GM12878 (cell line): Measurements from ENCODE around the gene PC. TPM values are rescaled to one million over a fixed set of nuclear protein-coding genes. Genes with fewer than 3 reads are reported as not detected.

Experiments used
- ATAC-seq: fragments of 200-7000 bp; cut with Tn5 transposase; 3 replicates; pipeline ENCODE4 v1.9.1; 2020; ENCODE audit warnings: mild to moderate bottlenecking, moderate library complexity
- BruUV-seq: library from RNA; stranded (reverse); fragments of 400-500 nt; replicated peaks from 2 replicates; lab custom pipeline; 2021; lab: Mats Ljungman, UMichigan
- CTCF ChIA-PET: fragments of 300-600 bp; sonication (Branson Sonifier 250); formaldehyde crosslinking; extraction: SDS; loops from one replicate; lab custom pipeline; 2021; ENCODE audit warnings: inconsistent platforms; lab: Yijun Ruan, JAX
- POLR2A ChIA-PET: fragments of 350-600 bp; formaldehyde crosslinking; extraction: SDS; loops from one replicate; lab custom pipeline; 2021; ENCODE audit warnings: inconsistent platforms; lab: Charles Lee
- RAD21 ChIA-PET: fragments of 300-600 bp; sonication (Branson Sonifier 250); formaldehyde crosslinking; loops from one replicate; lab custom pipeline; 2023; ENCODE audit warnings: antibody characterized with exemption; ENCODE audit not compliant: unreplicated experiment; lab: Charles Lee
- SMC1A ChIA-PET: fragments of 300-600 bp; sonication (Branson Sonifier 250); formaldehyde crosslinking; loops from one replicate; lab custom pipeline; 2023; ENCODE audit not compliant: unreplicated experiment, uncharacterized antibody; lab: Charles Lee
- DNase-seq: peaks from one replicate; pipeline ENCODE4 v3.0.0-alpha.2; 2011; ENCODE audit warnings: low read depth, low spot score
- FAIRE-seq: peaks from 3 replicates; lab custom pipeline; 2011; peaks lifted over from hg19 to GRCh38; lab: Jason Lieb, UNC
- H2AFZ ChIP-seq: 2 replicates; pipeline ENCODE4 v1.6.0; 2011; ENCODE audit warnings: low read depth, low read length, control low read depth; ENCODE audit not compliant: control insufficient read depth
- H3K27ac ChIP-seq: 2 replicates; pipeline ENCODE4 v1.5.1; 2011; ENCODE audit warnings: control low read depth; ENCODE audit not compliant: control insufficient read depth, insufficient read depth
- H3K27me3 ChIP-seq, 2 experiments: replicated peaks in 1 of 2; 2 replicates each; pipeline versions ENCODE4 v1.6.0 to v1.6.1; 2011; ENCODE audit warnings: low read length in 1 of 2; ENCODE audit not compliant: control insufficient read depth in 2 of 2, insufficient read depth in 2 of 2
- H3K36me3 ChIP-seq, 2 experiments: 2 replicates each; pipeline ENCODE4 v1.5.1; 2011; ENCODE audit warnings: low read length in 1 of 2; ENCODE audit not compliant: control insufficient read depth in 2 of 2, insufficient read depth in 2 of 2
- H3K4me1 ChIP-seq: 2 replicates; pipeline ENCODE4 v1.6.1; 2011; ENCODE audit warnings: mild to moderate bottlenecking, low read length, moderate library complexity, mixed read lengths; ENCODE audit not compliant: control insufficient read depth, insufficient read depth
- H3K4me2 ChIP-seq: 2 replicates; pipeline ENCODE4 v1.6.0; 2011; ENCODE audit warnings: control low read depth; ENCODE audit not compliant: control insufficient read depth, insufficient read depth
- H3K4me3 ChIP-seq: fragments of 200-600 bp; sonication (generic); 2 replicates; pipeline ENCODE4 v1.5.1; 2016
- H3K79me2 ChIP-seq: 2 replicates; pipeline ENCODE4 v1.6.0; 2011; ENCODE audit warnings: low read length; ENCODE audit not compliant: control insufficient read depth, insufficient read depth
- H3K9ac ChIP-seq: 2 replicates; pipeline ENCODE4 v1.8.0; 2011; ENCODE audit warnings: low read length, control low read depth, mixed read lengths; ENCODE audit not compliant: control insufficient read depth, insufficient read depth
- H3K9me3 ChIP-seq: replicated peaks from 3 replicates; pipeline ENCODE4 v1.5.1; 2011; ENCODE audit warnings: mild to moderate bottlenecking, low read length; ENCODE audit not compliant: control insufficient read depth, insufficient read depth
- H4K20me1 ChIP-seq: 2 replicates; pipeline ENCODE4 v1.6.0; 2011; ENCODE audit not compliant: control insufficient read depth, insufficient read depth
- ATF2 ChIP-seq: IDR thresholded peaks from 2 replicates; pipeline ENCODE4 v1.6.1; 2012; ENCODE audit warnings: low read length, inconsistent platforms
- CHD1 ChIP-seq: IDR thresholded peaks from 2 replicates; pipeline ENCODE4 v1.6.1; 2012; ENCODE audit warnings: low read depth, low read length, improper control_type of control experiment
- EGR1 ChIP-seq, 2 experiments: IDR thresholded peaks; 1 replicate in 1 of 2; 2 replicates in 1 of 2; pipeline ENCODE4 v1.6.1; 2011 to 2012; ENCODE audit warnings: low read depth in 2 of 2, low read length in 2 of 2, borderline replicate concordance in 1 of 2, mild to moderate bottlenecking in 1 of 2, moderate library complexity in 1 of 2
- IKZF1 ChIP-seq: fragments of 450-650 bp; conservative IDR thresholded peaks from 2 replicates; pipeline ENCODE4 v1.6.1; 2017; ENCODE audit warnings: antibody characterized with exemption, mild to moderate bottlenecking
- MEF2A ChIP-seq: IDR thresholded peaks from 2 replicates; pipeline ENCODE4 v1.6.1; 2011; ENCODE audit warnings: low read depth, mild to moderate bottlenecking, low read length, moderate library complexity; ENCODE audit not compliant: insufficient read depth
- POLR2A ChIP-seq: IDR thresholded peaks from 2 replicates; pipeline ENCODE4 v1.6.1; 2011; ENCODE audit warnings: low read depth, mild to moderate bottlenecking, low read length
- WGBS: methylation state at CpG from one replicate; pipeline ENCODE4 v1.1.6; 2016; ENCODE audit warnings: low lambda C conversion rate; ENCODE audit not compliant: insufficient replicate concordance, insufficient coverage; ENCODE audit errors: missing lambda C conversion rate; 5-methylcytosine and 5-hydroxymethylcytosine counted together
- in situ Hi-C: fragments of 300-500 bp; cut with MboI; formaldehyde crosslinking; loops from 9 replicates; pipeline ENCODE4 v1.14.3; 2018; ENCODE audit warnings: mixed read lengths
- intact Hi-C: fragments of 100-400 bp; cut with micrococcal nuclease; formaldehyde crosslinking; loops from one replicate; pipeline ENCODE4 v1.14.2; 2022; ENCODE audit not compliant: unreplicated experiment
- polyA plus RNA-seq, 11 experiments: library from polyadenylated mRNA; depleted of rRNA in 4 of 11; unstranded in 6 of 11; stranded (reverse) in 5 of 11; fragments of >200 nt; fragmentation: Nextera tagmentation in 4 of 11; fragmentation: Illumina TruSeq in 1 of 11; extraction: Ambion mirVana in 4 of 11; extraction: Trizol in 1 of 11; gene quantifications; 1 replicate in 1 of 11; 2 replicates in 10 of 11; pipeline versions ENCODE4 v1.2.1 to v1.2.3, GENCODE V29; 2011 to 2016; ENCODE audit warnings: inconsistent platforms in 2 of 11, missing spikeins in 2 of 11, low read depth in 1 of 11
- total RNA-seq, 4 experiments: library from RNA; depleted of rRNA in 3 of 4; stranded (reverse); fragments of >200 nt in 3 of 4; fragmentation: Illumina TruSeq in 1 of 4; extraction: Trizol in 1 of 4; gene quantifications; 2 replicates each; pipeline versions ENCODE4 v1.2.1 to v1.2.3, GENCODE V29; 2013 to 2021

The PC gene
- total and polyA plus RNA-seq, 10 of the 15 experiments (the other 5 are each of a cell fraction or from before 2014, with no cell fraction given) = 0.22 to 10.3 (median 4.5) TPM

GRCh38 chr11:66857927-66858185 is 100.3 kb downstream of the PC start:
- Histone ChIP-seq H3K4me3 (peak overlapping the region; percentile 61; the same call in 1 of the 2 replicates), H3K27ac (no peak overlapping the region), H3K36me3 (no peaks in the 10 kb centered on the region), H3K79me2 (peaks cover 8% of the 10 kb centered on the region), H3K27me3 (no peaks in the 10 kb centered on the region), H3K4me1 (peaks cover 6% of the 10 kb centered on the region)
- POLR2A ChIA-PET = no interaction called here
- BruUV-seq = no TSS peak
- WGBS = 95% methylated on average over 19 of the region's 19 CpGs
- RAD21 ChIA-PET = no interaction called here
- no peak for DNase-seq
- no peak for ATAC-seq
- in situ Hi-C loops = no loop called here
- TF ChIP-seq CHD1 (no peak), ATF2 (no peak)
- TF ChIP-seq, all 136 proteins: peak for 0
- no peak overlapping the region; the same call in 1 of the 2 replicates for H3K9ac ChIP-seq
- H4K20me1 ChIP-seq = no peaks in the 10 kb centered on the region
- H3K9me3 ChIP-seq = no peaks in the 10 kb centered on the region
- ChIA-PET SMC1A (no interaction called here), CTCF (no interaction called here)
- H2AFZ ChIP-seq = no peak overlapping the region
- peak overlapping the region; percentile 62; the same call in 1 of the 2 replicates for H3K4me2 ChIP-seq
- FAIRE-seq = no peak
- intact Hi-C loops = no loop called here

DNA sequence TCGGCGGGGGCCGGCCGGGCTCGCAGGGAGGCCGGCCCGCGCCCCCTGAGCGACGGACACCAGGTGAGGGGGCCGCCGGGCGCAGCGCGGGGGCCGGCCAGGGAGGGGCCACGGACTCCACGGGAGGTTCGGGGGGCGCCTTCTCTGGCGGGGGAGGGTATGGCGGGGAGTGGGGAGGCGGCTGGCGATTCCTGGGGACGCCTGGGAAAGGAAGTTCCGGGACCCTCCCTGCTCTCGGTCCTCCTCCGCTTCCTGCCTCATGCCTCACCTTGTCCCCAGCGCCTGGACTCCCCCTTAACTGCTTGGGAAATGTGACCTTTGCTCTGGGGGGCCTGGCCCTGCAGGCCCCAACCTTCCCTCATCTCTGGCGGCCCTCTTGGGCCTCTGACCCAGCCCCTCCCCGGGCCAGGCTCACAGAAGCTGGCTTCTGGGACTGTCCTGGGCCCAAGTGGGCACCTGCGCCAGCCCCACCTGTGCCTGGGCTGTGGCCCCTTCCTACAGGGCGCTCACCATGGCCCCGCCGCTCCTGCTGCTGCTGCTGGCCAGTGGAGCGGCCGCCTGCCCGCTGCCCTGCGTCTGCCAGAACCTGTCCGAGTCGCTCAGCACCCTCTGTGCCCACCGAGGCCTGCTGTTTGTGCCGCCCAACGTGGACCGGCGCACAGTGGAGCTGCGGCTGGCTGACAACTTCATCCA is 100.8 kb downstream of the PC start:
- SMC1A ChIA-PET = no interaction called here
- ATAC-seq (no peak), FAIRE-seq (no peak), DNase-seq (no peak)
- Histone ChIP-seq H3K27me3 (no peaks in the 10 kb centered on the region), H3K36me3 (no peaks in the 10 kb centered on the region), H3K4me3 (peak overlapping the region; percentile 61; the same call in 1 of the 2 replicates), H3K9ac (peak overlapping the region; percentile 53), H3K4me1 (peaks cover 6% of the 10 kb centered on the region), H2AFZ (peak overlapping the region; percentile 34; the same call in 1 of the 2 replicates), H3K4me2 (peak overlapping the region; percentile 94; the same call in 1 of the 2 replicates), H4K20me1 (no peaks in the 10 kb centered on the region), H3K9me3 (no peaks in the 10 kb centered on the region), H3K79me2 (peaks cover 8% of the 10 kb centered on the region), H3K27ac (peak overlapping the region; percentile 58; the same call in 1 of the 2 replicates)
- intact Hi-C loops = no loop called here
- CTCF ChIA-PET = no interaction called here
- no TSS peak for BruUV-seq
- POLR2A ChIA-PET = no interaction called here
- RAD21 ChIA-PET = no interaction called here
- in situ Hi-C loops = no loop called here
- TF ChIP-seq POLR2A = peak; percentile 21; the same call in 1 of the 2 replicates
- TF ChIP-seq IKZF1 = 0 out of 2 replicates have a peak, but pooled peaks have one; percentile 4
- TF ChIP-seq EGR1 (IDR thresholded peaks at IDR 0.05; ENCODE audit: borderline replicate concordance in 1 of 2, low read depth in 2 of 2, low read length in 2 of 2) = peak in 1 of 2 experiments; percentile 21; a peak in 1 of 3 replicates
- TF ChIP-seq MEF2A = no peak
- 79% methylated on average over 20 of the region's 47 CpGs for WGBS
